ENCODE measurements around the gene TMEM201.
"Not testable (repeated sequence)": the region's sequence is repeated elsewhere in the genome, so short reads cannot be mapped to it uniquely, and the experiment has no call there.

Gene TMEM201

GRCh38 chr1:9612162-9612845 is 23.6 kb downstream of the TMEM201 start:
- TF ChIP-seq GATA1 (IDR thresholded peaks at IDR 0.05; ENCODE audit: low read depth, low read length) (no peak), POLR2A (IDR thresholded peaks at IDR 0.05; ENCODE audit: low read length) (no peak)
- DNase-seq = no peak

GRCh38 chr1:9612871-9613624 is 24.3 kb downstream of the TMEM201 start:
- no peak for DNase-seq
- TF ChIP-seq GATA1 (IDR thresholded peaks at IDR 0.05; ENCODE audit: low read depth, low read length) = no peak
- TF ChIP-seq POLR2A (IDR thresholded peaks at IDR 0.05; ENCODE audit: low read length) = no peak

GRCh38 chr1:9613625-9614299 is 25.1 kb downstream of the TMEM201 start:
- TF ChIP-seq GATA1 (IDR thresholded peaks at IDR 0.05; ENCODE audit: low read depth, low read length) (no peak), POLR2A (IDR thresholded peaks at IDR 0.05; ENCODE audit: low read length) (no peak)
- DNase-seq = no peak

- no peak for TF ChIP-seq GATA1 (IDR thresholded peaks at IDR 0.05; ENCODE audit: low read depth, low read length)
- TF ChIP-seq POLR2A (IDR thresholded peaks at IDR 0.05; ENCODE audit: low read length) = no peak
- DNase-seq = peak; percentile 58
Measured at GRCh38 chr1:9615316-9616063, 26.8 kb downstream of the TMEM201 start.

GRCh38 chr1:9618909-9619679 is 30.4 kb downstream of the TMEM201 start:
- DNase-seq = no peak
- TF ChIP-seq POLR2A (IDR thresholded peaks at IDR 0.05; ENCODE audit: low read length) = no peak
- TF ChIP-seq GATA1 (IDR thresholded peaks at IDR 0.05; ENCODE audit: low read depth, low read length) = no peak

- no peak for DNase-seq
- TF ChIP-seq GATA1 (IDR thresholded peaks at IDR 0.05; ENCODE audit: low read depth, low read length) = no peak
- TF ChIP-seq POLR2A (IDR thresholded peaks at IDR 0.05; ENCODE audit: low read length) = no peak
Measured at GRCh38 chr1:9621032-9621431, 32.3 kb downstream of the TMEM201 start.

- TF ChIP-seq GATA1 (IDR thresholded peaks at IDR 0.05; ENCODE audit: low read depth, low read length) (no peak), POLR2A (IDR thresholded peaks at IDR 0.05; ENCODE audit: low read length) (no peak)
- no peak for DNase-seq
Measured at GRCh38 chr1:9624081-9624480, 35.4 kb downstream of the TMEM201 start.

GRCh38 chr1:9625030-9625429 is 36.3 kb downstream of the TMEM201 start:
- DNase-seq = not testable (repeated sequence)

- TF ChIP-seq POLR2A (IDR thresholded peaks at IDR 0.05; ENCODE audit: low read length) = no peak
- TF ChIP-seq GATA1 (IDR thresholded peaks at IDR 0.05; ENCODE audit: low read depth, low read length) = no peak
- DNase-seq = no peak
Measured at GRCh38 chr1:9626201-9626608, 37.5 kb downstream of the TMEM201 start.

GRCh38 chr1:9628541-9629444 is 40.1 kb downstream of the TMEM201 start:
- TF ChIP-seq GATA1 (IDR thresholded peaks at IDR 0.05; ENCODE audit: low read depth, low read length) (no peak), POLR2A (IDR thresholded peaks at IDR 0.05; ENCODE audit: low read length) (no peak)
- no peak for DNase-seq

- no peak for DNase-seq
- TF ChIP-seq POLR2A (IDR thresholded peaks at IDR 0.05; ENCODE audit: low read length) (no peak), GATA1 (IDR thresholded peaks at IDR 0.05; ENCODE audit: low read depth, low read length) (no peak)
Measured at GRCh38 chr1:9629445-9630201, 40.9 kb downstream of the TMEM201 start.
